T-cell (primary cell): ENCODE results near the gene MYOM1. TPM values are rescaled to one million over a fixed set of nuclear protein-coding genes. Genes with fewer than 3 reads are reported as not detected.

ENCODE experiments used
- ATAC-seq, 4 experiments: fragments of 200-7000 bp in 3 of 4; fragments of 150-1000 bp in 1 of 4; cut with Tn5 transposase; replicated peaks in 1 of 4; 1 replicate in 3 of 4; 2 replicates in 1 of 4; pipeline ENCODE4 v1.10.0; 2021; ENCODE audit warnings: moderate library complexity in 3 of 4, mild to moderate bottlenecking in 2 of 4, moderate number of reproducible peaks in 1 of 4
- CTCF ChIA-PET, 2 donors: fragments of 300-600 bp; sonication (Branson Sonifier 250); formaldehyde crosslinking; loops; one replicate each; lab custom pipeline; 2022; ENCODE audit warnings: antibody characterized with exemption in 2 of 2; lab: Charles Lee
- POLR2A ChIA-PET, 2 donors: fragments of 300-600 bp; sonication (Branson Sonifier 250); formaldehyde crosslinking; loops; one replicate each; lab custom pipeline; 2022; ENCODE audit warnings: antibody characterized with exemption in 2 of 2; lab: Charles Lee
- DNase-seq, 35 experiments: peaks; one replicate each; pipeline versions ENCODE4 v3.0.0 to v3.0.0-alpha.2; 2013 to 2023
- H3K27ac ChIP-seq: one replicate; pipeline ENCODE4 v1.5.1; 2013; ENCODE audit warnings: low read length
- H3K27me3 ChIP-seq, 2 experiments: replicated peaks in 1 of 2; 1 replicate in 1 of 2; 2 replicates in 1 of 2; pipeline versions ENCODE4 v1.6.1 to v1.7.0; 2013; ENCODE audit warnings: low read length in 1 of 2, mixed read lengths in 1 of 2; ENCODE audit not compliant: control insufficient read depth in 2 of 2, insufficient read depth in 2 of 2; ENCODE audit errors: extremely low read depth in 1 of 2
- H3K36me3 ChIP-seq, 2 donors: 1 replicate in 1 of 2; 2 replicates in 1 of 2; pipeline versions ENCODE4 v1.6.1 to v1.7.0; 2013; ENCODE audit warnings: low read length in 1 of 2; ENCODE audit not compliant: control insufficient read depth in 2 of 2, insufficient read depth in 1 of 2; ENCODE audit errors: extremely low read depth in 1 of 2
- H3K4me1 ChIP-seq, 2 experiments: 1 replicate in 1 of 2; 2 replicates in 1 of 2; pipeline versions ENCODE4 v1.6.1 to v1.7.0; 2013; ENCODE audit warnings: low read length in 2 of 2, mixed read lengths in 1 of 2; ENCODE audit not compliant: insufficient read depth in 2 of 2, control insufficient read depth in 1 of 2; ENCODE audit errors: extremely low read depth in 1 of 2
- H3K4me3 ChIP-seq, 2 donors: 1 replicate in 1 of 2; 2 replicates in 1 of 2; pipeline versions ENCODE4 v1.5.1 to v1.7.0; 2013; ENCODE audit warnings: mild to moderate bottlenecking in 2 of 2, low read length in 1 of 2, moderate library complexity in 1 of 2; ENCODE audit not compliant: control insufficient read depth in 1 of 2; ENCODE audit errors: extremely low read depth in 1 of 2
- H3K9me3 ChIP-seq: 2 replicates; pipeline ENCODE4 v1.7.0; 2013
- H3K27ac Mint-ChIP-seq, 2 donors: one replicate each; pipeline ENCODE4 v1.8.0; 2020 to 2021; ENCODE audit warnings: mild to moderate bottlenecking in 2 of 2, mixed read lengths in 2 of 2
- H3K27me3 Mint-ChIP-seq, 2 donors: one replicate each; pipeline ENCODE4 v1.8.0; 2021 to 2022; ENCODE audit warnings: mixed read lengths in 2 of 2
- H3K36me3 Mint-ChIP-seq: one replicate; pipeline ENCODE4 v1.8.0; 2021; ENCODE audit warnings: mixed read lengths
- H3K4me1 Mint-ChIP-seq, 3 donors: one replicate each; pipeline ENCODE4 v1.8.0; 2020 to 2022; ENCODE audit warnings: mixed read lengths in 3 of 3, mild to moderate bottlenecking in 1 of 3
- H3K4me3 Mint-ChIP-seq, 3 donors: one replicate each; pipeline ENCODE4 v1.8.0; 2020 to 2022; ENCODE audit warnings: mild to moderate bottlenecking in 3 of 3, mixed read lengths in 3 of 3, moderate library complexity in 3 of 3
- H3K9me3 Mint-ChIP-seq, 3 donors: one replicate each; pipeline ENCODE4 v1.8.0; 2020 to 2022; ENCODE audit warnings: mixed read lengths in 3 of 3
- WGBS: methylation state at CpG from one replicate; pipeline ENCODE4 v1.1.5; 2013; ENCODE audit warnings: missing lambda C conversion rate; ENCODE audit not compliant: insufficient coverage; 5-methylcytosine and 5-hydroxymethylcytosine counted together
- total RNA-seq, 35 experiments: library from RNA in 6 of 35; stranded (reverse) in 6 of 35; fragments of 120-200 nt in 1 of 35; gene quantifications; one replicate each; pipeline versions ENCODE4 v1.2.1 to v1.2.4 and lab custom pipeline; 2013 to 2026

The MYOM1 gene
- total RNA-seq, 5 donors from 2014 or later (not counting 1 experiment from before 2014, with no cell fraction given): 0.98 to 7.0 (median 1.9) TPM

GRCh38 chr18:3040881-3041280 lies 178.9 kb downstream of the MYOM1 start:
- Histone ChIP-seq H3K4me3 (no peak overlapping the region), H3K9me3 (no peaks in the 10 kb centered on the region), H3K27me3 (no peaks in the 10 kb centered on the region), H3K27ac (no peak overlapping the region), H3K4me1 (peaks cover 5 to 6% of the 10 kb centered on the region in 2 experiments), H3K36me3 (no peaks in the 10 kb centered on the region)
- ChIA-PET POLR2A (no interaction called here), CTCF (no interaction called here)
- Mint-ChIP-seq H3K36me3 (no peaks in the 10 kb centered on the region), H3K9me3 (no peaks in the 10 kb centered on the region), H3K27me3 (no peaks in the 10 kb centered on the region), H3K27ac (no peak overlapping the region), H3K4me1 (peaks cover 12 to 29% (median 15%) of the 10 kb centered on the region in 3 donors), H3K4me3 (no peak overlapping the region)
- DNase-seq (no peak), ATAC-seq (no peak)
- 91% methylated on average over 5 of the region's 8 CpGs for WGBS

DNA sequence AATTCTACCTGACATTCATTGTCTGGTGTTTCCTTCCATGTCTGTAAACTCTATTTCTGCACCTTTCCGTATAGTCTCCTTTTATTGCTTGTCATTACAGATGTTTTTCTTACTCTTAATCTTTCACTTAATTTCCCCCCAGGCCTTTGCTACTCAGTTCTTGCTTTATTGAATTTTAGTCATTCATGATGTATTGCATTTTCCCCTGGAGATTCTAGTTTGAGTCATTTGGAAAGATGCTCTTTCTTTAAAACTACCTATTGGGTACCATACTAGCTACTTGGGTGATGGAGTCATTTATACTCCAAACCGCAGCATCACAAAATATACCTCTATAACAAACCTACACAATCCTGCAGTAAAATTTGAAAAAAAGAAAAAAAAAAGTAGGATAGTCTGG lies 179.6 kb downstream of the MYOM1 start:
- no peaks in the 10 kb centered on the region for H3K36me3 ChIP-seq
- Mint-ChIP-seq H3K36me3 (no peaks in the 10 kb centered on the region), H3K9me3 (no peaks in the 10 kb centered on the region), H3K4me3 (no peak overlapping the region), H3K27me3 (no peaks in the 10 kb centered on the region), H3K27ac (no peak overlapping the region), H3K4me1 (peaks cover 10 to 23% (median 13%) of the 10 kb centered on the region in 3 donors)
- WGBS: no CpG with 5 or more reads among the region's 2 CpGs
- ChIA-PET CTCF (no interaction called here), POLR2A (interaction anchor here in 1 of 2 donors (0.7 kb wide), 1 partner anchor 91 kb away, joined by 3 read pairs; no protein-coding TSS in a partner anchor)
- no peaks in the 10 kb centered on the region for H3K27me3 ChIP-seq
- H3K9me3 ChIP-seq: no peaks in the 10 kb centered on the region
- H3K4me1 ChIP-seq: peaks cover 5 to 6% of the 10 kb centered on the region in 2 experiments
- DNase-seq (no peak), ATAC-seq (no peak)
- H3K4me3 ChIP-seq: no peak overlapping the region
- no peak overlapping the region for H3K27ac ChIP-seq

DNA sequence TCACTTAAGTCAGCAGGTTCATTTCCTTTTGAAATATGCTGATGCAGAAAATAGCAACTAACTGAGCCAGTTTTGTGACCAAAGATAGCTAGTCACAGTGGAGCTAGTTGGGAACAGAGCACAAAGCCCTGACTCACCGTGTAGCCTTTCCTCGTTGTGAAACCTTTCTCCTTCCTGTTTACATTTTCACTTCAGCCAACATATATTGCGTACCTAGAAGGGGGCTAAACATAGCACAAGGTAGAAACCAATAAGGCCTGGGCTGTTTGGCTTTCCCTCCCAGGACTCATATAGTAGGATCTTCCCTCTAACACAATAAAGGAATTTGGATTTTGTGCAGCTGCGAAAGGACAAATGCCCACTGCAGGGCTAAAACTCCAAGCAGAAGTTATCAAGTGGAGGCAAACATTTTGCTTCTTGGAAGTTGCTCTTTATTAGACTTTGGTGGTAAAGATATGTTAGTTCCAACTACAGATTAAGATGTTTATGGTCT lies 182.3 kb downstream of the MYOM1 start:
- no peaks in the 10 kb centered on the region for H3K27me3 ChIP-seq
- POLR2A ChIA-PET: interaction anchor here in 1 of 2 donors (0.6 kb wide), 1 partner anchor 213 kb away, joined by 4 read pairs; no protein-coding TSS in a partner anchor
- Mint-ChIP-seq H3K27me3 (no peaks in the 10 kb centered on the region), H3K36me3 (no peaks in the 10 kb centered on the region), H3K9me3 (no peaks in the 10 kb centered on the region), H3K27ac (peak overlapping the region; percentile 59 to 63), H3K4me3 (no peak overlapping the region), H3K4me1 (peaks cover 8 to 18% (median 9%) of the 10 kb centered on the region in 3 donors)
- CTCF ChIA-PET: interaction anchor here in 1 of 2 donors (1.9 kb wide), 1 partner anchor 26 kb away, joined by 6 read pairs; no protein-coding TSS in a partner anchor
- ATAC-seq (peak; percentile 43 to 95 (median 82)), DNase-seq (no peak)
- H3K9me3 ChIP-seq: no peaks in the 10 kb centered on the region
- 10% methylated on average over 3 of the region's 4 CpGs for WGBS
- H3K27ac ChIP-seq: no peak overlapping the region
- no peak overlapping the region for H3K4me3 ChIP-seq
- no peaks in the 10 kb centered on the region for H3K36me3 ChIP-seq
- H3K4me1 ChIP-seq: peaks cover 5 to 6% of the 10 kb centered on the region in 2 experiments

DNA sequence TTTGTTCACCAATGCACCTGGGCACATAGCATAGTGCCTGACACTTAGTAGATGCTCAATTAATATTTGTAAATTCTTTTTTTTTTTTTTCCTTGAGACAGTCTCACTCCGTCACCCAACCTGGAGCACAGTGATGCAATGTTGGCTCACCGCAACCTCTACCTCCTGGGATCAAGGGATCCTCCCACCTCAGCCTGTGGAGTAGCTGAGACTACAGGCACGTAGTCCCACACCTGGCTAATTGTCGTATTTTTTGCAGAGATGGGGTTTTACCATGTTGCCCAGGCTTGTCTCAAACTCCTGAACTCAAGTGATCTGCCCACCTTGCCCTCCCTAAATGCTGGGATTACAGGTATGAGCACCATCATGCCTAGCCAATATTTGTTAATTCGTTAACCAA lies 183.7 kb downstream of the MYOM1 start:
- CTCF ChIA-PET: interaction anchor here in 1 of 2 donors (0.7 to 1.9 kb wide), 2 partner anchors 27 to 42 kb away, joined by 3 to 6 read pairs; no protein-coding TSS in a partner anchor
- Histone ChIP-seq H3K27me3 (no peaks in the 10 kb centered on the region), H3K4me3 (no peak overlapping the region), H3K36me3 (no peaks in the 10 kb centered on the region), H3K4me1 (peaks cover 5 to 6% of the 10 kb centered on the region in 2 experiments), H3K9me3 (no peaks in the 10 kb centered on the region), H3K27ac (no peak overlapping the region)
- Mint-ChIP-seq H3K4me3 (no peak overlapping the region), H3K27ac (no peak overlapping the region), H3K36me3 (no peaks in the 10 kb centered on the region), H3K9me3 (no peaks in the 10 kb centered on the region), H3K4me1 (peaks cover 6 to 28% (median 8%) of the 10 kb centered on the region in 3 donors), H3K27me3 (no peaks in the 10 kb centered on the region)
- ATAC-seq (no peak), DNase-seq (no peak)
- WGBS: no CpG with 5 or more reads among the region's 5 CpGs
- POLR2A ChIA-PET: interaction anchor here in 1 of 2 donors (0.7 kb wide), 1 partner anchor 431 kb away, joined by 6 read pairs; no protein-coding TSS in a partner anchor

GRCh38 chr18:3035635-3036034 lies 184.1 kb downstream of the MYOM1 start:
- Mint-ChIP-seq H3K27ac (no peak overlapping the region), H3K4me3 (no peak overlapping the region), H3K9me3 (no peaks in the 10 kb centered on the region), H3K36me3 (no peaks in the 10 kb centered on the region), H3K4me1 (peaks cover 6 to 28% (median 8%) of the 10 kb centered on the region in 3 donors), H3K27me3 (no peaks in the 10 kb centered on the region)
- H3K4me3 ChIP-seq: no peak overlapping the region
- DNase-seq (no peak), ATAC-seq (no peak)
- POLR2A ChIA-PET: no interaction called here
- no peaks in the 10 kb centered on the region for H3K9me3 ChIP-seq
- no peak overlapping the region for H3K27ac ChIP-seq
- no peaks in the 10 kb centered on the region for H3K36me3 ChIP-seq
- no peaks in the 10 kb centered on the region for H3K27me3 ChIP-seq
- H3K4me1 ChIP-seq: peaks cover 5 to 6% of the 10 kb centered on the region in 2 experiments
- no CpG with 5 or more reads among the region's 5 CpGs for WGBS
- CTCF ChIA-PET: interaction anchor here in 1 of 2 donors (0.6 kb wide), 1 partner anchor 115 kb away, joined by 4 read pairs; no protein-coding TSS in a partner anchor

GRCh38 chr18:3032721-3033120 lies 187.0 kb downstream of the MYOM1 start:
- Mint-ChIP-seq H3K9me3 (no peaks in the 10 kb centered on the region), H3K36me3 (no peaks in the 10 kb centered on the region), H3K4me3 (no peak overlapping the region), H3K4me1 (peaks cover 5 to 15% (median 5%) of the 10 kb centered on the region in 3 donors), H3K27me3 (no peaks in the 10 kb centered on the region), H3K27ac (no peak overlapping the region)
- WGBS: 100% methylated on average over 1 of the region's 3 CpGs
- no peak overlapping the region for H3K27ac ChIP-seq
- peaks cover 5% of the 10 kb centered on the region in 2 experiments for H3K4me1 ChIP-seq
- POLR2A ChIA-PET: no interaction called here
- DNase-seq (no peak), ATAC-seq (no peak)
- H3K27me3 ChIP-seq: no peaks in the 10 kb centered on the region
- CTCF ChIA-PET: interaction anchor here in 1 of 2 donors (0.7 kb wide), 1 partner anchor 68 kb away, joined by 3 read pairs; no protein-coding TSS in a partner anchor
- no peaks in the 10 kb centered on the region for H3K9me3 ChIP-seq
- H3K4me3 ChIP-seq: no peak overlapping the region
- no peaks in the 10 kb centered on the region for H3K36me3 ChIP-seq
